ENCODE measurements around the gene CTSZ.

- TF ChIP-seq PAX8 (IDR thresholded peaks at IDR 0.05) (no peak), RAD51 (IDR thresholded peaks at IDR 0.05) (no peak), GABPA (IDR thresholded peaks at IDR 0.05; ENCODE audit: low read depth) (no peak), SIX5 (IDR thresholded peaks at IDR 0.05; ENCODE audit: low read depth, low read length, severe bottlenecking) (no peak)
- TF ChIP-seq, protein P1, sequence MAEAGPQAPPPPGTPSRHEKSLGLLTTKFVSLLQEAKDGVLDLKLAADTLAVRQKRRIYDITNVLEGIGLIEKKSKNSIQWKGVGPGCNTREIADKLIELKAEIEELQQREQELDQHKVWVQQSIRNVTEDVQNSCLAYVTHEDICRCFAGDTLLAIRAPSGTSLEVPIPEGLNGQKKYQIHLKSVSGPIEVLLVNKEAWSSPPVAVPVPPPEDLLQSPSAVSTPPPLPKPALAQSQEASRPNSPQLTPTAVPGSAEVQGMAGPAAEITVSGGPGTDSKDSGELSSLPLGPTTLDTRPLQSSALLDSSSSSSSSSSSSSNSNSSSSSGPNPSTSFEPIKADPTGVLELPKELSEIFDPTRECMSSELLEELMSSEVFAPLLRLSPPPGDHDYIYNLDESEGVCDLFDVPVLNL (IDR thresholded peaks at IDR 0.05; ENCODE audit: low read depth, low read length), result no peak
- TF ChIP-seq, protein P2, sequence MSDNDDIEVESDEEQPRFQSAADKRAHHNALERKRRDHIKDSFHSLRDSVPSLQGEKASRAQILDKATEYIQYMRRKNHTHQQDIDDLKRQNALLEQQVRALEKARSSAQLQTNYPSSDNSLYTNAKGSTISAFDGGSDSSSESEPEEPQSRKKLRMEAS (IDR thresholded peaks at IDR 0.05; ENCODE audit: low read depth, low read length), result no peak
Observed at GRCh38 chr20:59030911-59031563, 24.0 kb upstream of the CTSZ start.

All from GM12878 (cell line).